HepG2 (cell line): ENCODE data around the gene CHST11. TPM values are rescaled to one million over a fixed set of nuclear protein-coding genes. Genes with fewer than 3 reads are reported as not detected.
A peak's percentile ranks its signal among the peaks of the same experiment; 100 is the strongest.

Experiments
- ATAC-seq: fragments of 200-7000 bp; cut with Tn5 transposase; 3 replicates; pipeline ENCODE4 v1.9.1; 2020; ENCODE audit warnings: mild to moderate bottlenecking, moderate library complexity
- BruUV-seq: library from RNA; stranded (reverse); fragments of 400-500 nt; replicated peaks from 2 replicates; lab custom pipeline; 2021; lab: Mats Ljungman, UMichigan
- CTCF ChIA-PET: fragments of 300-600 bp; formaldehyde crosslinking; extraction: SDS; loops from one replicate; lab custom pipeline; 2021; ENCODE audit warnings: low total read pairs, inconsistent platforms, low intra/inter-chr PET ratio; lab: Yijun Ruan, JAX
- POLR2A ChIA-PET: fragments of 350-600 bp; sonication (Branson Sonifier 250); formaldehyde crosslinking; loops from one replicate; lab custom pipeline; 2020; ENCODE audit warnings: antibody characterized with exemption, inconsistent platforms; lab: Yijun Ruan, JAX
- DNase-seq: peaks from one replicate; pipeline ENCODE4 v3.0.0-alpha.2; 2015; ENCODE audit warnings: low spot score
- FAIRE-seq: peaks from 3 replicates; lab custom pipeline; 2011; peaks lifted over from hg19 to GRCh38; lab: Jason Lieb, UNC
- H2AFZ ChIP-seq: one replicate; pipeline ENCODE4 v1.6.1; 2011; ENCODE audit warnings: low read length, inconsistent platforms
- H3K27ac ChIP-seq: fragments of 300-600 bp; 3 replicates; pipeline ENCODE4 v1.8.0; 2011; ENCODE audit warnings: mixed run types, mild to moderate bottlenecking, mixed read lengths, low read length, inconsistent platforms; ENCODE audit not compliant: insufficient read depth; ENCODE audit errors: extremely low read length
- H3K27me3 ChIP-seq, 2 experiments: fragments of 200-600 bp in 1 of 2; 2 replicates in 1 of 2; 3 replicates in 1 of 2; pipeline versions ENCODE4 v1.6.0 to v1.8.0; 2011; ENCODE audit warnings: low read length in 2 of 2, mild to moderate bottlenecking in 2 of 2, moderate library complexity in 2 of 2, inconsistent platforms in 1 of 2; ENCODE audit not compliant: insufficient read depth in 2 of 2, control insufficient read depth in 1 of 2
- H3K36me3 ChIP-seq, 2 experiments: fragments of 200-600 bp in 1 of 2; replicated peaks in 1 of 2; 2 replicates in 1 of 2; 3 replicates in 1 of 2; pipeline versions ENCODE4 v1.5.1 to v1.8.0; 2011; ENCODE audit warnings: low read length in 2 of 2, inconsistent platforms in 1 of 2; ENCODE audit not compliant: insufficient read depth in 2 of 2, control insufficient read depth in 1 of 2
- H3K4me1 ChIP-seq: 2 replicates; pipeline ENCODE4 v1.5.1; 2012; ENCODE audit warnings: low read length, inconsistent platforms; ENCODE audit not compliant: insufficient read depth
- H3K4me2 ChIP-seq: 2 replicates; pipeline ENCODE4 v1.6.0; 2011; ENCODE audit warnings: low read depth, low read length, inconsistent platforms
- H3K4me3 ChIP-seq, 3 experiments: fragments of 200-600 bp in 1 of 3; sonication (generic), shearing (Covaris generic) in 1 of 3; replicated peaks in 1 of 3; 2 replicates each; pipeline ENCODE4 v1.5.1; 2011 to 2016; ENCODE audit warnings: low read length in 3 of 3, inconsistent platforms in 2 of 3, low read depth in 2 of 3, mild to moderate bottlenecking in 2 of 3, control low read depth in 1 of 3, mixed read lengths in 1 of 3; ENCODE audit not compliant: insufficient read depth in 1 of 3
- H3K79me2 ChIP-seq: one replicate; pipeline ENCODE4 v1.6.1; 2011; ENCODE audit warnings: low read length, inconsistent platforms; ENCODE audit not compliant: insufficient read depth
- H3K9ac ChIP-seq: 2 replicates; pipeline ENCODE4 v1.6.0; 2011; ENCODE audit warnings: mild to moderate bottlenecking, low read depth, low read length, inconsistent platforms; ENCODE audit not compliant: insufficient read depth
- H3K9me3 ChIP-seq: 2 replicates; pipeline ENCODE4 v1.5.1; 2012; ENCODE audit warnings: mild to moderate bottlenecking, low read length
- H4K20me1 ChIP-seq: 2 replicates; pipeline ENCODE4 v1.6.0; 2011; ENCODE audit warnings: inconsistent platforms, mild to moderate bottlenecking, low read length, moderate library complexity; ENCODE audit not compliant: insufficient read depth
- CENPBD1 ChIP-seq: sonication (generic); formaldehyde crosslinking; IDR thresholded peaks from 2 replicates; pipeline ENCODE4 v1.8.0; 2022; ENCODE audit warnings: missing genetic modification reagents, low read depth, mild to moderate bottlenecking, borderline replicate concordance
- JUNB ChIP-seq: sonication (generic); formaldehyde crosslinking; IDR thresholded peaks from 2 replicates; pipeline ENCODE4 v1.8.0; 2022; ENCODE audit warnings: missing genetic modification reagents, mild to moderate bottlenecking, borderline replicate concordance
- MXD3 ChIP-seq: IDR thresholded peaks from 2 replicates; pipeline ENCODE4 v1.6.1; 2016; ENCODE audit warnings: mild to moderate bottlenecking, missing biosample characterization, missing genetic modification reagents
- SALL2 ChIP-seq: sonication (generic); formaldehyde crosslinking; IDR thresholded peaks from 2 replicates; pipeline ENCODE4 v1.8.1; 2023; ENCODE audit warnings: mild to moderate bottlenecking, missing genetic modification reagents, inconsistent platforms
- SSRP1 ChIP-seq: IDR thresholded peaks from 2 replicates; pipeline ENCODE4 v1.6.1; 2016; ENCODE audit warnings: control low read depth
- ZBTB43 ChIP-seq: sonication (generic); formaldehyde crosslinking; conservative IDR thresholded peaks from 2 replicates; pipeline ENCODE4 v1.4.0; 2020; ENCODE audit warnings: missing genetic modification reagents
- ZC3H4 ChIP-seq: sonication (generic); formaldehyde crosslinking; IDR thresholded peaks from 2 replicates; pipeline ENCODE4 v1.4.0; 2020; ENCODE audit warnings: missing genetic modification reagents, borderline replicate concordance
- ZNF629 ChIP-seq: sonication (generic); formaldehyde crosslinking; conservative IDR thresholded peaks from 2 replicates; pipeline ENCODE4 v1.5.0; 2020; ENCODE audit warnings: missing genetic modification reagents
- ZNF724P ChIP-seq: sonication (generic); formaldehyde crosslinking; IDR thresholded peaks from 2 replicates; pipeline ENCODE4 v1.8.0; 2022; ENCODE audit warnings: missing genetic modification reagents, borderline replicate concordance
- WGBS: methylation state at CpG from one replicate; pipeline ENCODE4 v1.1.6; 2017; ENCODE audit warnings: low lambda C conversion rate; 5-methylcytosine and 5-hydroxymethylcytosine counted together
- in situ Hi-C: cut with HindIII; loops from 2 replicates; pipeline ENCODE4 v1.10.0; 2017; ENCODE audit warnings: low pct_unique_long_range_greater_than_20kb; ENCODE audit not compliant: extremely low pct_ligation_motif_present
- intact Hi-C: fragments of 100-400 bp; cut with micrococcal nuclease; formaldehyde crosslinking; loops from one replicate; pipeline ENCODE4 v1.10.0; 2022; ENCODE audit not compliant: unreplicated experiment
- polyA plus RNA-seq, 8 experiments: library from polyadenylated mRNA; depleted of rRNA in 3 of 8; stranded (reverse) in 7 of 8; unstranded in 1 of 8; fragments of >200 nt; fragmentation: Illumina TruSeq in 4 of 8; extraction: Trizol in 4 of 8; gene quantifications; 2 replicates each; pipeline versions ENCODE4 v1.2.1 to v1.2.3, GENCODE V29; 2011 to 2016; ENCODE audit warnings: low read depth in 4 of 8, missing spikeins in 1 of 8, mixed read lengths in 1 of 8; ENCODE audit not compliant: insufficient read depth in 1 of 8
- total RNA-seq, 5 experiments: library from RNA; depleted of rRNA; stranded (reverse); fragments of >200 nt; fragmentation: Illumina TruSeq; extraction: Trizol; gene quantifications; 2 replicates each; pipeline ENCODE4 v1.2.3, GENCODE V29; 2016; ENCODE audit warnings: low read depth in 1 of 5

Gene CHST11
- total and polyA plus RNA-seq, 2 of the 13 experiments (the other 11 are each of a cell fraction or from before 2014, with no cell fraction given): 0.15 TPM; not detected in 1

GRCh38 chr12:104575442-104576186 is 118.9 kb downstream of the CHST11 start:
- POLR2A ChIA-PET: no interaction called here

GRCh38 chr12:104576187-104576778 is 119.5 kb downstream of the CHST11 start:
- no peak for FAIRE-seq
- CTCF ChIA-PET: no interaction called here

More at GRCh38 chr12:104575442-104576186, 118.9 kb downstream of the CHST11 start:
- Histone ChIP-seq H3K36me3 (no peaks in the 10 kb centered on the region), H3K27ac (no peak overlapping the region), H3K4me3 (no peak overlapping the region), H3K9me3 (no peaks in the 10 kb centered on the region), H3K79me2 (no peaks in the 10 kb centered on the region), H3K9ac (no peak overlapping the region), H3K4me1 (no peaks in the 10 kb centered on the region), H2AFZ (no peak overlapping the region), H3K27me3 (peaks cover 1 to 22% of the 10 kb centered on the region in 2 experiments; a peak in 3 of 5 replicates), H3K4me2 (no peak overlapping the region), H4K20me1 (no peaks in the 10 kb centered on the region)
- BruUV-seq: no TSS peak
- intact Hi-C loops (no loop called here), in situ Hi-C loops (no loop called here)
- WGBS: 21% methylated on average over 11 of the region's 12 CpGs
- 0 out of 3 replicates have a peak, but pooled peaks have one; percentile 35 for ATAC-seq
- DNase-seq: no peak
- no peak for FAIRE-seq
- TF ChIP-seq JUNB (CRISPR knock-in tag) (no peak), ZC3H4 (no peak), SALL2 (CRISPR knock-in tag) (no peak)
- CTCF ChIA-PET: no interaction called here

More at GRCh38 chr12:104576187-104576778, 119.5 kb downstream of the CHST11 start:
- intact Hi-C loops: no loop called here
- ATAC-seq (no peak), DNase-seq (no peak)
- WGBS: 34% methylated on average over 6 of the region's 6 CpGs
- in situ Hi-C loops: no loop called here
- H3K9me3 ChIP-seq: no peaks in the 10 kb centered on the region
- H2AFZ ChIP-seq: no peak overlapping the region
- peaks cover 1 to 22% of the 10 kb centered on the region in 2 experiments; a peak in 3 of 5 replicates for H3K27me3 ChIP-seq
- no peaks in the 10 kb centered on the region for H3K79me2 ChIP-seq
- POLR2A ChIA-PET: no interaction called here
- H3K4me3 ChIP-seq: no peak overlapping the region
- H3K36me3 ChIP-seq: no peaks in the 10 kb centered on the region
- no peak overlapping the region for H3K9ac ChIP-seq
- no peak overlapping the region for H3K27ac ChIP-seq
- H3K4me1 ChIP-seq: no peaks in the 10 kb centered on the region
- H4K20me1 ChIP-seq: no peaks in the 10 kb centered on the region
- no TSS peak for BruUV-seq
- TF ChIP-seq ZNF724P (CRISPR knock-in tag) (no peak), ZNF629 (CRISPR knock-in tag) (peak; percentile 69), MXD3 (CRISPR knock-in tag) (no peak), CENPBD1 (CRISPR knock-in tag) (no peak), ZBTB43 (no peak), SSRP1 (CRISPR knock-in tag) (no peak)
- H3K4me2 ChIP-seq: no peak overlapping the region
